CD4-positive, alpha-beta T cell (primary cell): ENCODE measurements around the gene CFAP53. TPM values are rescaled to one million over a fixed set of nuclear protein-coding genes. Genes with fewer than 3 reads are reported as not detected.

Source experiments
- ATAC-seq: fragments of 200-7000 bp; cut with Tn5 transposase; one replicate; pipeline ENCODE4 v1.10.0; 2022; ENCODE audit warnings: mild to moderate bottlenecking; ENCODE audit not compliant: poor library complexity
- CTCF ChIA-PET: fragments of 350-600 bp; sonication (Branson Sonifier 250); formaldehyde crosslinking; loops from one replicate; lab custom pipeline; 2021; ENCODE audit warnings: antibody characterized with exemption, inconsistent platforms; lab: Charles Lee
- POLR2A ChIA-PET: fragments of 350-600 bp; sonication (Branson Sonifier 250); formaldehyde crosslinking; loops from one replicate; lab custom pipeline; 2021; ENCODE audit warnings: antibody characterized with exemption, inconsistent platforms; lab: Charles Lee
- DNase-seq, 14 experiments: peaks; one replicate each; pipeline ENCODE4 v3.0.0-alpha.2; 2013 to 2020; ENCODE audit warnings: mixed read lengths in 2 of 14
- H3K27ac ChIP-seq, 2 donors: one replicate each; pipeline versions ENCODE4 v1.5.1 to v1.7.0; 2013; ENCODE audit warnings: low read length in 2 of 2, low read depth in 1 of 2, mild to moderate bottlenecking in 1 of 2
- H3K27me3 ChIP-seq, 2 experiments: 1 replicate in 1 of 2; 2 replicates in 1 of 2; pipeline versions ENCODE4 v1.6.1 to v1.7.0; 2013; ENCODE audit warnings: low read length in 2 of 2, control low read depth in 1 of 2, mild to moderate bottlenecking in 1 of 2, moderate library complexity in 1 of 2; ENCODE audit not compliant: insufficient read depth in 2 of 2, control insufficient read depth in 1 of 2
- H3K36me3 ChIP-seq: one replicate; pipeline ENCODE4 v1.6.1; 2013; ENCODE audit warnings: low read length, control low read depth; ENCODE audit not compliant: insufficient read depth
- H3K4me1 ChIP-seq: one replicate; pipeline ENCODE4 v1.6.1; 2013; ENCODE audit warnings: low read length, control low read depth; ENCODE audit not compliant: insufficient read depth
- H3K4me3 ChIP-seq: one replicate; pipeline ENCODE4 v1.5.1; 2013; ENCODE audit warnings: mild to moderate bottlenecking, low read length, moderate library complexity
- H3K9me3 ChIP-seq, 2 experiments: 1 replicate in 1 of 2; 2 replicates in 1 of 2; pipeline versions ENCODE4 v1.6.1 to v1.7.0; 2013; ENCODE audit warnings: low read length in 2 of 2, mild to moderate bottlenecking in 2 of 2, control low read depth in 1 of 2, moderate library complexity in 1 of 2; ENCODE audit not compliant: control insufficient read depth in 1 of 2, insufficient read depth in 1 of 2
- H3K27ac Mint-ChIP-seq: one replicate; pipeline ENCODE4 v1.8.0; 2020; ENCODE audit warnings: mixed read lengths
- H3K27me3 Mint-ChIP-seq: one replicate; pipeline ENCODE4 v1.8.0; 2021; ENCODE audit warnings: mixed read lengths
- H3K36me3 Mint-ChIP-seq: one replicate; pipeline ENCODE4 v1.8.0; 2021; ENCODE audit warnings: low read depth, mixed read lengths
- H3K4me1 Mint-ChIP-seq: one replicate; pipeline ENCODE4 v1.8.0; 2021; ENCODE audit warnings: low read depth, mixed read lengths
- H3K4me3 Mint-ChIP-seq: one replicate; pipeline ENCODE4 v1.8.0; 2020; ENCODE audit warnings: mild to moderate bottlenecking, mixed read lengths
- H3K9me3 Mint-ChIP-seq: one replicate; pipeline ENCODE4 v1.8.0; 2020; ENCODE audit warnings: mixed read lengths
- CTCF ChIP-seq: fragments of 200-600 bp; IDR thresholded peaks from one replicate; pipeline ENCODE4 v1.8.0; 2022; ENCODE audit warnings: antibody characterized with exemption, mild to moderate bottlenecking
- intact Hi-C, 2 experiments: fragments of 100-400 bp; cut with DNase I in 1 of 2; cut with micrococcal nuclease in 1 of 2; formaldehyde crosslinking; loops; one replicate each; pipeline versions ENCODE4 v1.15.1 to v1.9.0; 2023 to 2025; cut with DNase I, micrococcal nuclease
- total RNA-seq, 174 experiments: library from RNA in 2 of 174; stranded (reverse) in 2 of 174; gene quantifications; one replicate each; pipeline ENCODE4 v1.2.3 and lab custom pipeline; 2021 to 2026

CFAP53 gene
- total RNA-seq, 2 experiments from 2014 or later = 0.33 to 0.47 TPM

GRCh38 chr18:50192995-50193795 is 73.1 kb downstream of the CFAP53 start:
- ChIA-PET CTCF (no interaction called here), POLR2A (no interaction called here)
- intact Hi-C loops = loop anchor here in 1 of 2 experiments (5.0 kb wide), 1 partner anchor 681 kb away; no protein-coding TSS in a partner anchor
- Mint-ChIP-seq H3K27ac (no peak overlapping the region), H3K4me1 (peaks cover 28% of the 10 kb centered on the region), H3K9me3 (no peaks in the 10 kb centered on the region), H3K4me3 (peak overlapping the region; percentile 39), H3K27me3 (peaks cover 76% of the 10 kb centered on the region), H3K36me3 (no peaks in the 10 kb centered on the region)
- DNase-seq (no peak), ATAC-seq (no peak)
- H3K4me3 ChIP-seq = no peak overlapping the region
- H3K27me3 ChIP-seq = peaks cover 35 to 63% of the 10 kb centered on the region in 2 experiments
- H3K27ac ChIP-seq = no peak overlapping the region
- no peaks in the 10 kb centered on the region for H3K36me3 ChIP-seq
- TF ChIP-seq CTCF = no peak
- H3K9me3 ChIP-seq = peaks cover 0 to 10% of the 10 kb centered on the region in 2 experiments
- peaks cover 24% of the 10 kb centered on the region for H3K4me1 ChIP-seq

DNA sequence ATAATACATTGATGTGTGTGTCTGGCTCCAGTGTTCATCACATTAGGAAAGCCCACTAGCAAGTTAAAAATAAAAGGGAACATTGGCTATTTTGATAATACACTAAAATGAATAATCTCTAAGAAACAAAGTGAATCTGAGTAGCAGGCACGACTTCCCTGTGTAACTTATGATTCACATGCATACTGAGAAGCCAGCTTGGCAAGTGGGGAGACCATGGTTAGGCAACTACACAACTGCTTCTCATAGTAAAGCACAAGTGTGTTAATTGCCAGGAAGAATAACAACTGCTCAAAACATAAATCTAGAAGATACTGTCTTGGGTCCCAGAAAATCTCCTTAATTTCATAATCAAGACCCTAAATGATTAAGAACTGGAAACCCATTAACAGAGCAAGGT is 75.4 kb downstream of the CFAP53 start:
- Histone ChIP-seq H3K4me3 (no peak overlapping the region), H3K4me1 (peaks cover 23% of the 10 kb centered on the region), H3K36me3 (no peaks in the 10 kb centered on the region), H3K27ac (no peak overlapping the region), H3K27me3 (peaks cover 22 to 47% of the 10 kb centered on the region in 2 experiments), H3K9me3 (peaks cover 0 to 10% of the 10 kb centered on the region in 2 experiments)
- Mint-ChIP-seq H3K36me3 (no peaks in the 10 kb centered on the region), H3K4me3 (no peak overlapping the region), H3K9me3 (no peaks in the 10 kb centered on the region), H3K4me1 (peaks cover 18% of the 10 kb centered on the region), H3K27me3 (peaks cover 68% of the 10 kb centered on the region), H3K27ac (no peak overlapping the region)
- DNase-seq = no peak
- no peak for ATAC-seq
- CTCF ChIA-PET = no interaction called here
- no peak for TF ChIP-seq CTCF
- POLR2A ChIA-PET = no interaction called here
- intact Hi-C loops = loop anchor here in 1 of 2 experiments (5.0 kb wide), 1 partner anchor 679 kb away; no protein-coding TSS in a partner anchor

- Mint-ChIP-seq H3K27ac (no peak overlapping the region), H3K27me3 (peaks cover 64% of the 10 kb centered on the region), H3K4me1 (peaks cover 12% of the 10 kb centered on the region), H3K9me3 (no peaks in the 10 kb centered on the region), H3K36me3 (no peaks in the 10 kb centered on the region), H3K4me3 (no peak overlapping the region)
- H3K36me3 ChIP-seq = no peaks in the 10 kb centered on the region
- H3K27ac ChIP-seq = no peak overlapping the region
- ChIA-PET CTCF (no interaction called here), POLR2A (no interaction called here)
- ATAC-seq (no peak), DNase-seq (no peak)
- H3K4me3 ChIP-seq = no peak overlapping the region
- TF ChIP-seq CTCF = no peak
- peaks cover 16% of the 10 kb centered on the region for H3K4me1 ChIP-seq
- peaks cover 17 to 40% of the 10 kb centered on the region in 2 experiments for H3K27me3 ChIP-seq
- intact Hi-C loops = loop anchor here in 1 of 2 experiments (5.0 kb wide), 1 partner anchor 678 kb away; no protein-coding TSS in a partner anchor
- peaks cover 0 to 10% of the 10 kb centered on the region in 2 experiments for H3K9me3 ChIP-seq
Measured at GRCh38 chr18:50190236-50190635, 76.1 kb downstream of the CFAP53 start.
